ENCODE data around the gene TFAP2D. TPM values are rescaled to one million over a fixed set of nuclear protein-coding genes. Genes with fewer than 3 reads are reported as not detected.
A peak's percentile ranks its signal among the peaks of the same experiment; 100 is the strongest.

Gene TFAP2D
- total and polyA plus RNA-seq, 7 experiments from 2014 or later: not detected

DNA sequence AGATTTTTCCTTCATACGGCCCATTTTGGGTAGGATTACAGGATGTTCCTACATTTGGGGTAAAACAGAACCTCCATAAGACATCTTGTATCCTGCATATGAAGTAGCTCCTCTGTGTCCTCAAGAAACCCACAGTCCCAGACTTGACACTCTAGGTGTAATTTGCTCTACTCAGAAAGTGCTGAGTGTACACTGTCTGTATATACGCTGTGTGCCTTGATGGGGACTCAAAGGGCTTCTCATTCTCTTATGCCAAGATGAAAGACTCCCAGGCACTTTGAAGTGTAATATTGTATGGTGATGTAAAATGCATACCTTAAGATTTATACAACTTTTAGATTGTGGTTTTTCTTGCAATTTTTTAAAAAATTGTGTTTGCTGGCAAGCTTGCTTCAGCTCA, 5.2 kb downstream of the TFAP2D start:
- H3K4me1 ChIP-seq (ENCODE audit: control insufficient read depth in 2 of 2, insufficient read depth in 2 of 2, low read length in 2 of 2): no peaks in the 10 kb centered on the region
- Mint-ChIP-seq H3K27me3 (peaks cover 77 to 92% (median 81%) of the 10 kb centered on the region in 5 donors), H3K36me3 (peaks cover 3 to 7% (median 6%) of the 10 kb centered on the region in 5 donors), H3K9me3 (peaks cover 0 to 51% (median 11%) of the 10 kb centered on the region in 11 donors), H3K4me1 (peaks cover 0 to 6% (median 0%) of the 10 kb centered on the region in 7 donors), H3K27ac (no peak overlapping the region), H3K4me3 (no peak overlapping the region)
- H3K27ac ChIP-seq (ENCODE audit: low read depth, low read length): no peak overlapping the region
- ChIA-PET POLR2A (no interaction called here), CTCF (no interaction called here)
- peaks cover 0 to 9% of the 10 kb centered on the region in 2 donors for H3K27me3 ChIP-seq (ENCODE audit: control insufficient read depth in 2 of 2, insufficient read depth in 2 of 2, low read length in 2 of 2)
- H3K9me3 ChIP-seq (ENCODE audit: control insufficient read depth in 2 of 3, low read length in 3 of 3): no peaks in the 10 kb centered on the region
- H3K4me3 ChIP-seq (ENCODE audit: low read length): no peak overlapping the region
- DNase-seq (no peak), ATAC-seq (no peak)
- intact Hi-C loops (cut with micrococcal nuclease): no loop called here
- H3K36me3 ChIP-seq (ENCODE audit: control insufficient read depth in 2 of 3, insufficient read depth in 3 of 3, low read length in 3 of 3): no peaks in the 10 kb centered on the region

DNA sequence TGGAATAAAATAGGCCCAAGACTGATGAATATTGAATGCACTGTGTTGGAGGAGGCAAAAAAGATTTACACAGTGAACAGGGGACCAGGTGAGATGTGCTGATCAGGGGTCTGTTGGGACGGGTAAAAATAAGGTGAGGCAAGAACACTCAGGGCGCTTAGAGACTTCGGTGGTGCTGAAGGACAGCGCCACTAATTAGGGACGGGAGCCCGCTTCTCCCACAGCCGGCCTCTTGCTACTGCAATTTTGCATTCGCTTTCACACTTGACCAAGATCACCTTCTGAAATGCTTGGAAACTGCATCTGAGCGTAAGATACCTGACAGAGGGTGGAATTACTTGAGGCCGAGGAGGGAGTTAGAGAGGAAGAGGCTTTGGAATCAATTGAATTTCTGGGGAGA, 7.3 kb downstream of the TFAP2D start:
- CTCF ChIA-PET: no interaction called here
- H3K27ac ChIP-seq (ENCODE audit: low read depth, low read length): no peak overlapping the region
- no peak for ATAC-seq
- H3K4me3 ChIP-seq (ENCODE audit: low read length): no peak overlapping the region
- H3K4me3 Mint-ChIP-seq: no peak overlapping the region
- H3K9me3 Mint-ChIP-seq: peaks cover 0 to 53% (median 15%) of the 10 kb centered on the region in 11 donors
- no peaks in the 10 kb centered on the region for H3K4me1 ChIP-seq (ENCODE audit: control insufficient read depth in 2 of 2, insufficient read depth in 2 of 2, low read length in 2 of 2)
- intact Hi-C loops (cut with micrococcal nuclease): loop anchor here in 1 of 2 donors (5.0 kb wide), 1 partner anchor 122 kb away; no protein-coding TSS in a partner anchor
- no peaks in the 10 kb centered on the region for H3K9me3 ChIP-seq (ENCODE audit: control insufficient read depth in 2 of 3, low read length in 3 of 3)
- H3K27me3 Mint-ChIP-seq: peaks cover 76 to 90% (median 81%) of the 10 kb centered on the region in 5 donors
- peaks cover 0 to 15% (median 0%) of the 10 kb centered on the region in 7 donors for H3K4me1 Mint-ChIP-seq
- H3K36me3 Mint-ChIP-seq: peaks cover 0 to 13% (median 2%) of the 10 kb centered on the region in 5 donors
- no peak overlapping the region for H3K27ac Mint-ChIP-seq
- H3K27me3 ChIP-seq (ENCODE audit: control insufficient read depth in 2 of 2, insufficient read depth in 2 of 2, low read length in 2 of 2): peaks cover 0 to 8% of the 10 kb centered on the region in 2 donors
- no peaks in the 10 kb centered on the region for H3K36me3 ChIP-seq (ENCODE audit: control insufficient read depth in 2 of 3, insufficient read depth in 3 of 3, low read length in 3 of 3)
- DNase-seq: no peak
- POLR2A ChIA-PET: no interaction called here

DNA sequence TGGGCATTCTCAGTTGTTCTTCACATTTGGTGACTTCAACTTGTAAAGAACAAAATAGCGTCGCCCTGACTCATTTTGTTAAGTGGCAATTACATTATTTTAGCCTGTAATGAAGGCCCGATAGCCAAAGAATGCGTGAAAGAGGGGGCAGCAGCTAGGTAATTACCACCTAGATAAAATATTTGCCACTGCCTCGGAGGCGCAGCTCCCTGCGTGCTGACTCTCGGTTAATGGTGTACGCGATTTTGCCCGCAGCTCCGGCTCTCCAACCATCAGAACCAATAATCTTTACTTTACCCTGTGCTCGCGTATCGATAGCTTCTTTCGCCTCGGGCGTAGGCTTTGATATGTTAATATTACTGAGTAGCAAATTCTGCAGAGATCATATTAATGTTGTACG, 8.7 kb downstream of the TFAP2D start:
- CTCF ChIA-PET: no interaction called here
- Histone ChIP-seq H3K36me3 (ENCODE audit: control insufficient read depth in 2 of 3, insufficient read depth in 3 of 3, low read length in 3 of 3) (no peaks in the 10 kb centered on the region), H3K27me3 (ENCODE audit: control insufficient read depth in 2 of 2, insufficient read depth in 2 of 2, low read length in 2 of 2) (peaks cover 0 to 8% of the 10 kb centered on the region in 2 donors), H3K4me3 (ENCODE audit: low read length) (no peak overlapping the region), H3K4me1 (ENCODE audit: control insufficient read depth in 2 of 2, insufficient read depth in 2 of 2, low read length in 2 of 2) (no peaks in the 10 kb centered on the region), H3K9me3 (ENCODE audit: control insufficient read depth in 2 of 3, low read length in 3 of 3) (no peaks in the 10 kb centered on the region), H3K27ac (ENCODE audit: low read depth, low read length) (no peak overlapping the region)
- Mint-ChIP-seq H3K4me1 (peaks cover 0 to 15% (median 0%) of the 10 kb centered on the region in 7 donors), H3K9me3 (peaks cover 4 to 53% (median 11%) of the 10 kb centered on the region in 11 donors), H3K36me3 (peaks cover 0 to 13% (median 2%) of the 10 kb centered on the region in 5 donors), H3K27me3 (peaks cover 71 to 88% (median 78%) of the 10 kb centered on the region in 5 donors), H3K27ac (no peak overlapping the region), H3K4me3 (no peak overlapping the region)
- intact Hi-C loops (cut with micrococcal nuclease): loop anchor here in 1 of 2 donors (5.0 kb wide), 1 partner anchor 120 kb away; no protein-coding TSS in a partner anchor
- ATAC-seq: no peak
- POLR2A ChIA-PET: no interaction called here
- DNase-seq: no peak

DNA sequence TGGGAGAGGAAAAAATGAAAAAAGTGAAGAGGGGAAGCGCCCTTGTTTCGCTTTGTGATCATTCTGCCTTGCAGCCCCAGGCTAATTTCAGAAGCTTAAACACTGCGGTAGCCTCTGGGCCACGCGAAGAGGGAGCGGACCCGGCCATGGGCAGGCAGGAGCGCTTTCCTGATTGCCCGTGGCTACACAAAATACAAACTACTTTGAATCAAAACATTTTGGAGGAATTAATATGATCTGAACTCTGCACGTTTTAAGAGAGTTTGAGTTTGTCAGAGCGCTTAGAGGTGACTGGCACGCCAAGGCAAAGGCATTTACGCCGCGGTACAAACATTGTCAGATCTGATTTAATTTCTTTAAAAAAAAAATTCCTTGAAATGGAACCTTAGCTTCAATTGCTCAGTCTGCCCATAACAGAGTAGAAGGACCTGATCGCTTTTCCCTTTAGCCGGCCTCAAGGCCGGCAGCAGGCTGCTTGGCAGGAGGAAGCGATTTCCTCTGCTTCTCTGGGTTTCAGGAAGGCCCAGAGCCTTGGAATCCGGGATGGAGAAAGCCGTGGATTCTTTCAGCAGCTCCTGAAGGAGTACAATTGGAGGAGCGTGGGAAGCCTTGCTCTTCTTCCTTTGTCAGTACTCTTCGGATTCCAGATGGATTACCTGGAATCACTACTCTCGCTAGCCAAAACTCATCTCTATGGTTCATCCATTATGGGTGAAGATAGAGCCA, 9.7 kb downstream of the TFAP2D start:
- H3K27me3 Mint-ChIP-seq: peaks cover 61 to 80% (median 72%) of the 10 kb centered on the region in 5 donors
- DNase-seq (no peak), ATAC-seq (no peak)
- intact Hi-C loops (cut with micrococcal nuclease): loop anchor here in 1 of 2 donors (5.0 kb wide), 1 partner anchor 119 kb away; no protein-coding TSS in a partner anchor
- Histone ChIP-seq H3K4me1 (ENCODE audit: control insufficient read depth in 2 of 2, insufficient read depth in 2 of 2, low read length in 2 of 2) (no peaks in the 10 kb centered on the region), H3K27me3 (ENCODE audit: control insufficient read depth in 2 of 2, insufficient read depth in 2 of 2, low read length in 2 of 2) (peaks cover 0 to 8% of the 10 kb centered on the region in 2 donors), H3K27ac (ENCODE audit: low read depth, low read length) (no peak overlapping the region), H3K4me3 (ENCODE audit: low read length) (no peak overlapping the region), H3K9me3 (ENCODE audit: control insufficient read depth in 2 of 3, low read length in 3 of 3) (no peaks in the 10 kb centered on the region), H3K36me3 (ENCODE audit: control insufficient read depth in 2 of 3, insufficient read depth in 3 of 3, low read length in 3 of 3) (no peaks in the 10 kb centered on the region)
- no peak overlapping the region for H3K4me3 Mint-ChIP-seq
- H3K4me1 Mint-ChIP-seq: peaks cover 0 to 15% (median 0%) of the 10 kb centered on the region in 7 donors
- no peak overlapping the region for H3K27ac Mint-ChIP-seq
- peaks cover 0 to 13% (median 2%) of the 10 kb centered on the region in 5 donors for H3K36me3 Mint-ChIP-seq
- H3K9me3 Mint-ChIP-seq: peaks cover 4 to 50% (median 11%) of the 10 kb centered on the region in 11 donors
- ChIA-PET POLR2A (no interaction called here), CTCF (no interaction called here)

- H3K9me3 Mint-ChIP-seq: peaks cover 2 to 37% (median 8%) of the 10 kb centered on the region in 11 donors
- peaks cover 53 to 77% (median 62%) of the 10 kb centered on the region in 5 donors for H3K27me3 Mint-ChIP-seq
- peaks cover 0 to 10% (median 2%) of the 10 kb centered on the region in 5 donors for H3K36me3 Mint-ChIP-seq
- H3K27ac ChIP-seq (ENCODE audit: low read depth, low read length): no peak overlapping the region
- H3K4me1 ChIP-seq (ENCODE audit: control insufficient read depth in 2 of 2, insufficient read depth in 2 of 2, low read length in 2 of 2): no peaks in the 10 kb centered on the region
- H3K4me3 Mint-ChIP-seq: peak overlapping the region in 3 of 10 donors; percentile 29 to 66 (median 44)
- H3K9me3 ChIP-seq (ENCODE audit: control insufficient read depth in 2 of 3, low read length in 3 of 3): no peaks in the 10 kb centered on the region
- DNase-seq: no peak
- H3K36me3 ChIP-seq (ENCODE audit: control insufficient read depth in 2 of 3, insufficient read depth in 3 of 3, low read length in 3 of 3): no peaks in the 10 kb centered on the region
- H3K27me3 ChIP-seq (ENCODE audit: control insufficient read depth in 2 of 2, insufficient read depth in 2 of 2, low read length in 2 of 2): peaks cover 0 to 8% of the 10 kb centered on the region in 2 donors
- H3K27ac Mint-ChIP-seq: peak overlapping the region in 1 of 9 donors; percentile 38
- CTCF ChIA-PET: no interaction called here
- intact Hi-C loops (cut with micrococcal nuclease): loop anchor here in 1 of 2 donors (5.0 kb wide), 1 partner anchor 118 kb away; no protein-coding TSS in a partner anchor
- ATAC-seq: no peak
- POLR2A ChIA-PET: no interaction called here
- H3K4me1 Mint-ChIP-seq: peaks cover 0 to 15% (median 0%) of the 10 kb centered on the region in 7 donors
- no peak overlapping the region for H3K4me3 ChIP-seq (ENCODE audit: low read length)
Measured at GRCh38 chr6:50724381-50725124, 11.2 kb downstream of the TFAP2D start.

GRCh38 chr6:50734488-50734887, 21.2 kb downstream of the TFAP2D start:
- H3K36me3 ChIP-seq (ENCODE audit: control insufficient read depth in 2 of 3, insufficient read depth in 3 of 3, low read length in 3 of 3): no peaks in the 10 kb centered on the region
- intact Hi-C loops (cut with micrococcal nuclease): no loop called here
- H3K27me3 ChIP-seq (ENCODE audit: control insufficient read depth in 2 of 2, insufficient read depth in 2 of 2, low read length in 2 of 2): no peaks in the 10 kb centered on the region
- no peaks in the 10 kb centered on the region for H3K4me1 ChIP-seq (ENCODE audit: control insufficient read depth in 2 of 2, insufficient read depth in 2 of 2, low read length in 2 of 2)
- H3K4me3 ChIP-seq (ENCODE audit: low read length): no peak overlapping the region
- CTCF ChIA-PET: no interaction called here
- POLR2A ChIA-PET: no interaction called here
- H3K4me1 Mint-ChIP-seq: no peaks in the 10 kb centered on the region
- ATAC-seq: no peak
- no peak overlapping the region for H3K27ac ChIP-seq (ENCODE audit: low read depth, low read length)
- no peak for DNase-seq
- no peak overlapping the region for H3K4me3 Mint-ChIP-seq
- no peaks in the 10 kb centered on the region for H3K9me3 ChIP-seq (ENCODE audit: control insufficient read depth in 2 of 3, low read length in 3 of 3)
- no peaks in the 10 kb centered on the region for H3K27me3 Mint-ChIP-seq
- no peaks in the 10 kb centered on the region for H3K36me3 Mint-ChIP-seq
- no peak overlapping the region for H3K27ac Mint-ChIP-seq
- H3K9me3 Mint-ChIP-seq: peaks cover 0 to 14% (median 0%) of the 10 kb centered on the region in 11 donors
